K562 (cell line): ENCODE measurements around the gene LRP2. TPM values are rescaled to one million over a fixed set of nuclear protein-coding genes. Genes with fewer than 3 reads are reported as not detected.

Source experiments
- DACH1 ChIP-seq: fragments of 450-650 bp; IDR thresholded peaks from 2 replicates; pipeline ENCODE4 v1.6.1; 2018; ENCODE audit not compliant: partially characterized antibody
- FOXK2 ChIP-seq, 2 experiments: fragments of 450-650 bp; IDR thresholded peaks in 1 of 2; conservative IDR thresholded peaks in 1 of 2; 2 replicates each; pipeline ENCODE4 v1.6.1; 2016; ENCODE audit warnings: low read depth in 2 of 2, mild to moderate bottlenecking in 1 of 2
- KLF16 ChIP-seq: IDR thresholded peaks from 2 replicates; pipeline ENCODE4 v1.6.1; 2016; ENCODE audit warnings: antibody characterized with exemption
- NBN ChIP-seq: fragments of 450-650 bp; IDR thresholded peaks from 2 replicates; pipeline ENCODE4 v1.6.1; 2016; ENCODE audit warnings: low read depth, mild to moderate bottlenecking
- NCOA1 ChIP-seq: fragments of 450-650 bp; IDR thresholded peaks from 2 replicates; pipeline ENCODE4 v1.6.1; 2016; ENCODE audit warnings: low read depth
- NCOR1 ChIP-seq: fragments of 450-650 bp; IDR thresholded peaks from 2 replicates; pipeline ENCODE4 v1.6.1; 2016; ENCODE audit warnings: mild to moderate bottlenecking, moderate library complexity
- PHF21A ChIP-seq: fragments of 450-650 bp; IDR thresholded peaks from 2 replicates; pipeline ENCODE4 v1.6.1; 2017; ENCODE audit warnings: low read depth, borderline replicate concordance
- SMARCC2 ChIP-seq: fragments of 450-650 bp; IDR thresholded peaks from 2 replicates; pipeline ENCODE4 v1.6.1; 2017; ENCODE audit warnings: antibody characterized with exemption, moderate library complexity, mild to moderate bottlenecking, low read depth
- ZC3H8 ChIP-seq: fragments of 450-650 bp; IDR thresholded peaks from 2 replicates; pipeline ENCODE4 v1.6.1; 2017
- ZFX ChIP-seq: sonication (generic); formaldehyde crosslinking; IDR thresholded peaks from 2 replicates; pipeline ENCODE4 v1.8.0; 2022; ENCODE audit warnings: mild to moderate bottlenecking, missing genetic modification reagents, moderate library complexity
- polyA plus RNA-seq, 8 experiments: library from polyadenylated mRNA; depleted of rRNA in 4 of 8; stranded (reverse) in 5 of 8; unstranded in 3 of 8; fragments of >200 nt; fragmentation: Nextera tagmentation in 2 of 8; fragmentation: Illumina TruSeq in 1 of 8; extraction: Ambion mirVana in 2 of 8; extraction: Trizol in 1 of 8; gene quantifications; 2 replicates each; pipeline versions ENCODE4 v1.2.1 to v1.2.3, GENCODE V29; 2011 to 2014; ENCODE audit warnings: inconsistent platforms in 1 of 8, missing spikeins in 1 of 8
- total RNA-seq, 7 experiments: library from RNA; depleted of rRNA in 6 of 7; stranded (reverse); fragments of >200 nt in 6 of 7; fragmentation: Illumina TruSeq in 2 of 7; extraction: Trizol in 2 of 7; gene quantifications; 2 replicates each; pipeline versions ENCODE4 v1.2.1 to v1.2.3, GENCODE V29; 2011 to 2021; ENCODE audit warnings: low replicate concordance in 1 of 7
- TF ChIP-seq, protein P1 (sequence below): fragments of 450-650 bp; IDR thresholded peaks from 2 replicates; pipeline ENCODE4 v1.6.1; 2016; ENCODE audit warnings: borderline replicate concordance
- TF ChIP-seq, protein P2 (sequence below), 2 experiments: fragments of 450-650 bp; conservative IDR thresholded peaks; 2 replicates each; pipeline ENCODE4 v1.6.1; 2017; ENCODE audit warnings: mild to moderate bottlenecking in 2 of 2, moderate library complexity in 2 of 2
- TF ChIP-seq, protein P3 (sequence below), 2 experiments: fragments of 150-350 bp in 1 of 2; IDR thresholded peaks; 2 replicates each; pipeline ENCODE4 v1.6.1; 2012 to 2016; ENCODE audit warnings: low read depth in 2 of 2, low read length in 2 of 2, mild to moderate bottlenecking in 1 of 2, moderate library complexity in 1 of 2
- TF ChIP-seq, protein P4 (sequence below): fragments of 450-650 bp; formaldehyde crosslinking; conservative IDR thresholded peaks from 2 replicates; pipeline ENCODE4 v1.4.0; 2022; ENCODE audit warnings: mild to moderate bottlenecking, missing genetic modification characterization
- TF ChIP-seq, protein P5 (sequence below): fragments of 250-450 bp; sonication (Bioruptor Pico); IDR thresholded peaks from 2 replicates; pipeline ENCODE4 v1.8.0; 2022; ENCODE audit warnings: moderate library complexity, mild to moderate bottlenecking, inconsistent platforms
- TF ChIP-seq, protein P6 (sequence below): fragments of 450-650 bp; formaldehyde crosslinking; IDR thresholded peaks from 2 replicates; pipeline ENCODE4 v1.4.0; 2022; ENCODE audit warnings: missing genetic modification characterization

The LRP2 gene
- total and polyA plus RNA-seq, 9 of the 15 experiments (the other 6 are each of a cell fraction or from before 2014, with no cell fraction given) = 0.04 to 0.18 (median 0.11) TPM; not detected in 1

DNA sequence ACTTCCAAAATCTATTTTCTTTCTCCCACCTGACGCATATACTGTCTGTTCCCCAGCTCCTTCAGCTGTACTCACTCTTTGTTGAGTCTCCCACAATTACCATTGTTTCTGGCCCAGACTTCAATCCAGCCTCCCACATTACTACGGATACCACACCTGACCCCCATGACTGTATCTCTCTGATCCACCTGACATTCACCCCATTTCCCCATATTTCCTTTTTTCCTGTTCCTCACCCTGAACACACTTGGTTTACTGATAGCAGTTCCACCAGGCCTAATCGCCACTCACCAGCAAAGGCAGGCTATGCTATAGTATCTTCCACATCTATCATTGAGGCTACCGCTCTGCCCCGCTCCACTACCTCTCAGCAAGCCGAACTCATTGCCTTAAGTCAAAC lies 228.1 kb downstream of the LRP2 start (continued):
- TF ChIP-seq, protein P1, sequence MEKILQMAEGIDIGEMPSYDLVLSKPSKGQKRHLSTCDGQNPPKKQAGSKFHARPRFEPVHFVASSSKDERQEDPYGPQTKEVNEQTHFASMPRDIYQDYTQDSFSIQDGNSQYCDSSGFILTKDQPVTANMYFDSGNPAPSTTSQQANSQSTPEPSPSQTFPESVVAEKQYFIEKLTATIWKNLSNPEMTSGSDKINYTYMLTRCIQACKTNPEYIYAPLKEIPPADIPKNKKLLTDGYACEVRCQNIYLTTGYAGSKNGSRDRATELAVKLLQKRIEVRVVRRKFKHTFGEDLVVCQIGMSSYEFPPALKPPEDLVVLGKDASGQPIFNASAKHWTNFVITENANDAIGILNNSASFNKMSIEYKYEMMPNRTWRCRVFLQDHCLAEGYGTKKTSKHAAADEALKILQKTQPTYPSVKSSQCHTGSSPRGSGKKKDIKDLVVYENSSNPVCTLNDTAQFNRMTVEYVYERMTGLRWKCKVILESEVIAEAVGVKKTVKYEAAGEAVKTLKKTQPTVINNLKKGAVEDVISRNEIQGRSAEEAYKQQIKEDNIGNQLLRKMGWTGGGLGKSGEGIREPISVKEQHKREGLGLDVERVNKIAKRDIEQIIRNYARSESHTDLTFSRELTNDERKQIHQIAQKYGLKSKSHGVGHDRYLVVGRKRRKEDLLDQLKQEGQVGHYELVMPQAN = 0 out of 2 replicates have a peak, but pooled peaks have one; percentile 4
- TF ChIP-seq NCOA1 = peak; percentile 85
- peak; percentile 28 for TF ChIP-seq ZFX
- 0 out of 2 replicates have a peak, but pooled peaks have one; percentile 55 for TF ChIP-seq PHF21A
- TF ChIP-seq, protein P2, sequence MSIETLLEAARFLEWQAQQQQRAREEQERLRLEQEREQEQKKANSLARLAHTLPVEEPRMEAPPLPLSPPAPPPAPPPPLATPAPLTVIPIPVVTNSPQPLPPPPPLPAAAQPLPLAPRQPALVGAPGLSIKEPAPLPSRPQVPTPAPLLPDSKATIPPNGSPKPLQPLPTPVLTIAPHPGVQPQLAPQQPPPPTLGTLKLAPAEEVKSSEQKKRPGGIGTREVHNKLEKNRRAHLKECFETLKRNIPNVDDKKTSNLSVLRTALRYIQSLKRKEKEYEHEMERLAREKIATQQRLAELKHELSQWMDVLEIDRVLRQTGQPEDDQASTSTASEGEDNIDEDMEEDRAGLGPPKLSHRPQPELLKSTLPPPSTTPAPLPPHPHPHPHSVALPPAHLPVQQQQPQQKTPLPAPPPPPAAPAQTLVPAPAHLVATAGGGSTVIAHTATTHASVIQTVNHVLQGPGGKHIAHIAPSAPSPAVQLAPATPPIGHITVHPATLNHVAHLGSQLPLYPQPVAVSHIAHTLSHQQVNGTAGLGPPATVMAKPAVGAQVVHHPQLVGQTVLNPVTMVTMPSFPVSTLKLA (conservative IDR thresholded peaks at IDR 0.05) = 0 out of 4 replicates have a peak, but pooled peaks of 1 of the 2 experiments have one; percentile 17
- TF ChIP-seq SMARCC2 = peak; percentile 77
- TF ChIP-seq, protein P3, sequence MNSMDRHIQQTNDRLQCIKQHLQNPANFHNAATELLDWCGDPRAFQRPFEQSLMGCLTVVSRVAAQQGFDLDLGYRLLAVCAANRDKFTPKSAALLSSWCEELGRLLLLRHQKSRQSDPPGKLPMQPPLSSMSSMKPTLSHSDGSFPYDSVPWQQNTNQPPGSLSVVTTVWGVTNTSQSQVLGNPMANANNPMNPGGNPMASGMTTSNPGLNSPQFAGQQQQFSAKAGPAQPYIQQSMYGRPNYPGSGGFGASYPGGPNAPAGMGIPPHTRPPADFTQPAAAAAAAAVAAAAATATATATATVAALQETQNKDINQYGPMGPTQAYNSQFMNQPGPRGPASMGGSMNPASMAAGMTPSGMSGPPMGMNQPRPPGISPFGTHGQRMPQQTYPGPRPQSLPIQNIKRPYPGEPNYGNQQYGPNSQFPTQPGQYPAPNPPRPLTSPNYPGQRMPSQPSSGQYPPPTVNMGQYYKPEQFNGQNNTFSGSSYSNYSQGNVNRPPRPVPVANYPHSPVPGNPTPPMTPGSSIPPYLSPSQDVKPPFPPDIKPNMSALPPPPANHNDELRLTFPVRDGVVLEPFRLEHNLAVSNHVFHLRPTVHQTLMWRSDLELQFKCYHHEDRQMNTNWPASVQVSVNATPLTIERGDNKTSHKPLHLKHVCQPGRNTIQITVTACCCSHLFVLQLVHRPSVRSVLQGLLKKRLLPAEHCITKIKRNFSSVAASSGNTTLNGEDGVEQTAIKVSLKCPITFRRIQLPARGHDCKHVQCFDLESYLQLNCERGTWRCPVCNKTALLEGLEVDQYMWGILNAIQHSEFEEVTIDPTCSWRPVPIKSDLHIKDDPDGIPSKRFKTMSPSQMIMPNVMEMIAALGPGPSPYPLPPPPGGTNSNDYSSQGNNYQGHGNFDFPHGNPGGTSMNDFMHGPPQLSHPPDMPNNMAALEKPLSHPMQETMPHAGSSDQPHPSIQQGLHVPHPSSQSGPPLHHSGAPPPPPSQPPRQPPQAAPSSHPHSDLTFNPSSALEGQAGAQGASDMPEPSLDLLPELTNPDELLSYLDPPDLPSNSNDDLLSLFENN (IDR thresholded peaks at IDR 0.05; ENCODE audit: low read depth in 2 of 2, low read length in 2 of 2) = peak in 1 of 2 experiments; percentile 71; a peak in 1 of 4 replicates
- TF ChIP-seq, protein P4, sequence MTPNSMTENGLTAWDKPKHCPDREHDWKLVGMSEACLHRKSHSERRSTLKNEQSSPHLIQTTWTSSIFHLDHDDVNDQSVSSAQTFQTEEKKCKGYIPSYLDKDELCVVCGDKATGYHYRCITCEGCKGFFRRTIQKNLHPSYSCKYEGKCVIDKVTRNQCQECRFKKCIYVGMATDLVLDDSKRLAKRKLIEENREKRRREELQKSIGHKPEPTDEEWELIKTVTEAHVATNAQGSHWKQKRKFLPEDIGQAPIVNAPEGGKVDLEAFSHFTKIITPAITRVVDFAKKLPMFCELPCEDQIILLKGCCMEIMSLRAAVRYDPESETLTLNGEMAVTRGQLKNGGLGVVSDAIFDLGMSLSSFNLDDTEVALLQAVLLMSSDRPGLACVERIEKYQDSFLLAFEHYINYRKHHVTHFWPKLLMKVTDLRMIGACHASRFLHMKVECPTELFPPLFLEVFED (CRISPR knock-in tag) = peak; percentile 80; the same call in 1 of the 2 replicates
- TF ChIP-seq DACH1 = peak; percentile 61
- 0 out of 2 replicates have a peak, but pooled peaks have one; percentile 55 for TF ChIP-seq ZC3H8
- peak; percentile 31 to 47; a peak in 2 of 4 replicates for TF ChIP-seq FOXK2 (conservative IDR thresholded peaks at IDR 0.05 in 1 of 2, IDR thresholded peaks at IDR 0.05 in 1 of 2; ENCODE audit: low read depth in 2 of 2)
- TF ChIP-seq, protein P5, sequence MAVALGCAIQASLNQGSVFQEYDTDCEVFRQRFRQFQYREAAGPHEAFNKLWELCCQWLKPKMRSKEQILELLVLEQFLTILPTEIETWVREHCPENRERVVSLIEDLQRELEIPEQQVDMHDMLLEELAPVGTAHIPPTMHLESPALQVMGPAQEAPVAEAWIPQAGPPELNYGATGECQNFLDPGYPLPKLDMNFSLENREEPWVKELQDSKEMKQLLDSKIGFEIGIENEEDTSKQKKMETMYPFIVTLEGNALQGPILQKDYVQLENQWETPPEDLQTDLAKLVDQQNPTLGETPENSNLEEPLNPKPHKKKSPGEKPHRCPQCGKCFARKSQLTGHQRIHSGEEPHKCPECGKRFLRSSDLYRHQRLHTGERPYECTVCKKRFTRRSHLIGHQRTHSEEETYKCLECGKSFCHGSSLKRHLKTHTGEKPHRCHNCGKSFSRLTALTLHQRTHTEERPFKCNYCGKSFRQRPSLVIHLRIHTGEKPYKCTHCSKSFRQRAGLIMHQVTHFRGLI (CRISPR knock-in tag) = 0 out of 2 replicates have a peak, but pooled peaks have one; percentile 51
- peak; percentile 90 for TF ChIP-seq KLF16
- peak; percentile 97 for TF ChIP-seq NCOR1
- peak; percentile 29; the same call in 1 of the 2 replicates for TF ChIP-seq NBN
- TF ChIP-seq, protein P6, sequence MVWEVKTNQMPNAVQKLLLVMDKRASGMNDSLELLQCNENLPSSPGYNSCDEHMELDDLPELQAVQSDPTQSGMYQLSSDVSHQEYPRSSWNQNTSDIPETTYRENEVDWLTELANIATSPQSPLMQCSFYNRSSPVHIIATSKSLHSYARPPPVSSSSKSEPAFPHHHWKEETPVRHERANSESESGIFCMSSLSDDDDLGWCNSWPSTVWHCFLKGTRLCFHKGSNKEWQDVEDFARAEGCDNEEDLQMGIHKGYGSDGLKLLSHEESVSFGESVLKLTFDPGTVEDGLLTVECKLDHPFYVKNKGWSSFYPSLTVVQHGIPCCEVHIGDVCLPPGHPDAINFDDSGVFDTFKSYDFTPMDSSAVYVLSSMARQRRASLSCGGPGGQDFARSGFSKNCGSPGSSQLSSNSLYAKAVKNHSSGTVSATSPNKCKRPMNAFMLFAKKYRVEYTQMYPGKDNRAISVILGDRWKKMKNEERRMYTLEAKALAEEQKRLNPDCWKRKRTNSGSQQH = 0 out of 2 replicates have a peak, but pooled peaks have one; percentile 29
